ENCODE data around the gene MINDY3.

MINDY3 gene

GRCh38 chr10:15759265-15759664, 101.0 kb downstream of the MINDY3 start:
- Histone ChIP-seq H3K9me3 (no peaks in the 10 kb centered on the region), H3K9ac (no peak overlapping the region), H3K36me3 (no peaks in the 10 kb centered on the region), H3K27me3 (no peaks in the 10 kb centered on the region), H3K27ac (no peak overlapping the region), H3K4me2 (no peak overlapping the region), H3K4me1 (peaks cover 7% of the 10 kb centered on the region; the same call in 1 of the 2 replicates), H4K20me1 (no peaks in the 10 kb centered on the region), H3K4me3 (no peak overlapping the region)
- TF ChIP-seq Cebpa-rat (IDR thresholded peaks at IDR 0.05), result no peak

- Histone ChIP-seq H3K4me1 (peaks cover 7% of the 10 kb centered on the region; the same call in 1 of the 2 replicates), H3K4me2 (no peak overlapping the region), H3K9me3 (no peaks in the 10 kb centered on the region), H3K4me3 (no peak overlapping the region), H4K20me1 (no peaks in the 10 kb centered on the region), H3K36me3 (no peaks in the 10 kb centered on the region), H3K27me3 (no peaks in the 10 kb centered on the region), H3K27ac (no peak overlapping the region), H3K9ac (no peak overlapping the region)
- no peak for TF ChIP-seq Cebpa-rat (IDR thresholded peaks at IDR 0.05)
Measured at GRCh38 chr10:15758618-15759017, 101.7 kb downstream of the MINDY3 start.

- H3K36me3 ChIP-seq, result no peaks in the 10 kb centered on the region
- H3K9me3 ChIP-seq, result no peaks in the 10 kb centered on the region
- TF ChIP-seq Cebpa-rat (IDR thresholded peaks at IDR 0.05), result no peak
- H3K27me3 ChIP-seq, result no peaks in the 10 kb centered on the region
- H3K4me1 ChIP-seq, result no peaks in the 10 kb centered on the region
- no peak overlapping the region for H3K27ac ChIP-seq
- H4K20me1 ChIP-seq, result no peaks in the 10 kb centered on the region
- no peak overlapping the region for H3K4me3 ChIP-seq
- H3K9ac ChIP-seq, result no peak overlapping the region
- no peak overlapping the region for H3K4me2 ChIP-seq
Measured at GRCh38 chr10:15754937-15755336, 105.4 kb downstream of the MINDY3 start.

- no peak overlapping the region for H3K27ac ChIP-seq
- no peak overlapping the region for H3K9ac ChIP-seq
- H3K4me2 ChIP-seq, result no peak overlapping the region
- H3K27me3 ChIP-seq, result no peaks in the 10 kb centered on the region
- peaks cover 19% of the 10 kb centered on the region for H3K4me1 ChIP-seq
- H3K4me3 ChIP-seq, result no peak overlapping the region
- H4K20me1 ChIP-seq, result no peaks in the 10 kb centered on the region
- no peaks in the 10 kb centered on the region for H3K9me3 ChIP-seq
- H3K36me3 ChIP-seq, result no peaks in the 10 kb centered on the region
- no peak for TF ChIP-seq Cebpa-rat (IDR thresholded peaks at IDR 0.05)
Measured at GRCh38 chr10:15751046-15751445, 109.3 kb downstream of the MINDY3 start.

GRCh38 chr10:15748126-15748525, 112.2 kb downstream of the MINDY3 start:
- no peak for TF ChIP-seq Cebpa-rat (IDR thresholded peaks at IDR 0.05)
- Histone ChIP-seq H3K4me3 (no peak overlapping the region), H3K4me2 (no peak overlapping the region), H3K9ac (no peak overlapping the region), H4K20me1 (no peaks in the 10 kb centered on the region), H3K4me1 (peaks cover 20% of the 10 kb centered on the region), H3K36me3 (no peaks in the 10 kb centered on the region), H3K9me3 (no peaks in the 10 kb centered on the region), H3K27me3 (no peaks in the 10 kb centered on the region), H3K27ac (no peak overlapping the region)

- Histone ChIP-seq H3K9ac (no peak overlapping the region), H3K36me3 (no peaks in the 10 kb centered on the region), H3K27me3 (no peaks in the 10 kb centered on the region), H4K20me1 (no peaks in the 10 kb centered on the region), H3K27ac (no peak overlapping the region), H3K4me2 (peak overlapping the region; percentile 61), H3K4me1 (peaks cover 20% of the 10 kb centered on the region), H3K9me3 (no peaks in the 10 kb centered on the region), H3K4me3 (no peak overlapping the region)
- TF ChIP-seq Cebpa-rat (IDR thresholded peaks at IDR 0.05), result no peak
Measured at GRCh38 chr10:15747632-15748031, 112.7 kb downstream of the MINDY3 start.

GRCh38 chr10:15745751-15746150, 114.6 kb downstream of the MINDY3 start:
- no peak overlapping the region for H3K9ac ChIP-seq
- H3K4me3 ChIP-seq, result no peak overlapping the region
- H3K27ac ChIP-seq, result no peak overlapping the region
- no peaks in the 10 kb centered on the region for H3K36me3 ChIP-seq
- H3K4me1 ChIP-seq, result peaks cover 20% of the 10 kb centered on the region
- H3K9me3 ChIP-seq, result no peaks in the 10 kb centered on the region
- H3K4me2 ChIP-seq, result no peak overlapping the region
- TF ChIP-seq Cebpa-rat (IDR thresholded peaks at IDR 0.05), result no peak
- H3K27me3 ChIP-seq, result no peaks in the 10 kb centered on the region
- H4K20me1 ChIP-seq, result no peaks in the 10 kb centered on the region

GRCh38 chr10:15744217-15744865, 116.0 kb downstream of the MINDY3 start:
- no peaks in the 10 kb centered on the region for H3K9me3 ChIP-seq
- H3K4me2 ChIP-seq, result no peak overlapping the region
- no peak for TF ChIP-seq Cebpa-rat (IDR thresholded peaks at IDR 0.05)
- no peaks in the 10 kb centered on the region for H4K20me1 ChIP-seq
- H3K27me3 ChIP-seq, result no peaks in the 10 kb centered on the region
- H3K27ac ChIP-seq, result no peak overlapping the region
- H3K9ac ChIP-seq, result no peak overlapping the region
- no peak overlapping the region for H3K4me3 ChIP-seq
- no peaks in the 10 kb centered on the region for H3K36me3 ChIP-seq
- peaks cover 20% of the 10 kb centered on the region for H3K4me1 ChIP-seq

GRCh38 chr10:15743443-15743842, 116.9 kb downstream of the MINDY3 start:
- no peak overlapping the region for H3K9ac ChIP-seq
- no peaks in the 10 kb centered on the region for H3K27me3 ChIP-seq
- H3K4me3 ChIP-seq, result no peak overlapping the region
- TF ChIP-seq Cebpa-rat (IDR thresholded peaks at IDR 0.05), result no peak
- H4K20me1 ChIP-seq, result no peaks in the 10 kb centered on the region
- H3K27ac ChIP-seq, result no peak overlapping the region
- H3K9me3 ChIP-seq, result no peaks in the 10 kb centered on the region
- no peaks in the 10 kb centered on the region for H3K36me3 ChIP-seq
- H3K4me1 ChIP-seq, result peaks cover 20% of the 10 kb centered on the region
- H3K4me2 ChIP-seq, result no peak overlapping the region

GRCh38 chr10:15742836-15743235, 117.5 kb downstream of the MINDY3 start:
- H3K9me3 ChIP-seq, result no peaks in the 10 kb centered on the region
- H3K4me2 ChIP-seq, result no peak overlapping the region
- H3K4me3 ChIP-seq, result no peak overlapping the region
- H4K20me1 ChIP-seq, result no peaks in the 10 kb centered on the region
- no peak overlapping the region for H3K9ac ChIP-seq
- peaks cover 19% of the 10 kb centered on the region for H3K4me1 ChIP-seq
- H3K36me3 ChIP-seq, result no peaks in the 10 kb centered on the region
- H3K27ac ChIP-seq, result no peak overlapping the region
- no peaks in the 10 kb centered on the region for H3K27me3 ChIP-seq
- no peak for TF ChIP-seq Cebpa-rat (IDR thresholded peaks at IDR 0.05)

GRCh38 chr10:15742102-15742501, 118.2 kb downstream of the MINDY3 start:
- H3K9ac ChIP-seq, result no peak overlapping the region
- H3K4me3 ChIP-seq, result no peak overlapping the region
- no peak for TF ChIP-seq Cebpa-rat (IDR thresholded peaks at IDR 0.05)
- 0 out of 2 replicates have a peak, but pooled peaks cover 3% of the 10 kb centered on the region for H3K9me3 ChIP-seq
- no peaks in the 10 kb centered on the region for H4K20me1 ChIP-seq
- H3K27me3 ChIP-seq, result no peaks in the 10 kb centered on the region
- no peak overlapping the region for H3K4me2 ChIP-seq
- H3K4me1 ChIP-seq, result peaks cover 12% of the 10 kb centered on the region
- no peaks in the 10 kb centered on the region for H3K36me3 ChIP-seq
- no peak overlapping the region for H3K27ac ChIP-seq
